M059J (cell line): ENCODE data around the gene TMX2. TPM values are rescaled to one million over a fixed set of nuclear protein-coding genes. Genes with fewer than 3 reads are reported as not detected.

Source experiments
- DNase-seq: peaks from one replicate; pipeline ENCODE4 v3.0.0-alpha.2; 2012; ENCODE audit warnings: low read depth
- total RNA-seq: library from RNA; depleted of rRNA; stranded (reverse); fragments of >200 nt; shearing (Covaris generic); gene quantifications from 2 replicates; pipeline ENCODE4 v1.2.3, GENCODE V29; 2014; rRNA removed

The TMX2 gene
- total RNA-seq, 1 experiment from 2014 or later = 155 TPM

DNA sequence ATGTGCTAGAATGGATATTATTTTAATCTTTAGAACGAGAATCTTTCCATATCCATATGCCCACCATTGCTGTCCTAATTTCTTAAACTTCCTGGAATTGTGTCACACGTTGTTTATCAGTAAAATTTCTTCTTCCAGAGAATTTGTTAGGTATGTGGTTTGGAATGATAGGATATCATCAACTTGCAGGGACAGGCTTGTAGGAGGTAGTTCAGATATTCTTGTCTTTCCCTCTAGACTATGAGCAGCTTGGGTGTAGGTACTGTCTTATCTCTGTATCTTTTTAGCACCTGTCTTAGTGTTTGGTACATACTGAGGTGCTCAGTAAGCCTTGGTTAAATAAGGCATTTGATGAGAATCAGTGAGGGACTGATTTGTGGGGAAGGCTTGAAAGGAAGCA, 52.6 kb downstream of the TMX2 start:
- no peak for DNase-seq

DNA sequence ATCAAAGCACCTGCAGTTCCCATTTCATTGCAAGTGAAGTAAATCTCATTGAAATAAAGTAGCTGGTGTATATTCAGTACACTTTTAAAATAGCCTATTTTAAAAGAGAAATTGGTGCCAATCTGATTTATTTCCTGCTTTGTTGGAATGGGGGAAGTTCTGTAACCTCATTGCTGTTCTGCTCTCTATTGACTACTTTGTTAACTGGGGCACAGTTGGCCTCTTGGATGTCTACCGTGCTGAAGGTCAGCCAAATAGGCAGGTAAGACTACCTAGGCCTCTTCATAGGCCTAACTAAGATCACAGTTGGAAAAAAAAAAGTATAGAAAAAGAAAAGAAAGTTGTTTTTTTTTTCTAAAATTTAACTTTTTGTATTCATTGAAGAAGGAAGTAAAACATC, 58.4 kb downstream of the TMX2 start:
- no peak for DNase-seq

DNA sequence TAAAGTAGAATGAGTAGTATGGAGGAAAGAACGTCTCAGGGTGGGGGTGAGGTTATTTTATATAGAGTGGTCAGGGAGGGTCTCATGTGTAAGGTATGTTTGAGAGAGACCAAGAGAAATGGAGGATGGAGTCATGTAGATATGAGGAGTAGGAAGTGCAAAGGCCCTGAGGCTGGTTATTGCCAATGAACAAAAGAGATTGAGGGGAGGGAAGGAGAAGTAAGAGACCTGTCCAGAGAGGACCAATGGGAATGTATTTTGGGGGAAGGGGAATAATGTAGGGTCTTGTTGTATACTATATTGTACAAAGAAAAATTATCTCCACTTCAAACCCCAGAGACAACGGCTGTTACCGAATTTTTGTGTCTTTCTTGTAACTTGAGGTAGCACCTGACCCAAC, 59.0 kb downstream of the TMX2 start:
- no peak for DNase-seq

DNA sequence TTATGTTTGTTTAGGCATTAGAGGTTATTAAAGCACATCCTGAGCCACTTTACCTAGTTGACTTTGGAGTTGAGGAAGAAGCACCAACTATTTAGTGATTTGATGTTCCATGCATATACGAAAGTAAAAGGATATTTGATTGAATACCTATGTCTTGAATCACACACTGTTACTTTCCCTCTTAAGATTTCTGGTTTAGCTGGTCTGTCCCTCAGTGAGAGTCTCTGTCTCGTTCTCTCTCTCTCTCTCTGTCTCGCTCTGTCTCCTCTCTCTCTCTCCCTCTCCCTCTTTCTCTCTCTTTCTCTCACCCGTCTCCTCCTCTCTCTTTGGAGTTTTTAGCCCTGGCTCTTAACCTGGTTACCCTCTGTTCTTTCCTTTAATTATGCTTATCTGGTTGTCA, 60.2 kb downstream of the TMX2 start:
- peak; percentile 36 for DNase-seq

GRCh38 chr11:57773026-57773598, 60.7 kb downstream of the TMX2 start:
- DNase-seq = peak; percentile 52

DNA sequence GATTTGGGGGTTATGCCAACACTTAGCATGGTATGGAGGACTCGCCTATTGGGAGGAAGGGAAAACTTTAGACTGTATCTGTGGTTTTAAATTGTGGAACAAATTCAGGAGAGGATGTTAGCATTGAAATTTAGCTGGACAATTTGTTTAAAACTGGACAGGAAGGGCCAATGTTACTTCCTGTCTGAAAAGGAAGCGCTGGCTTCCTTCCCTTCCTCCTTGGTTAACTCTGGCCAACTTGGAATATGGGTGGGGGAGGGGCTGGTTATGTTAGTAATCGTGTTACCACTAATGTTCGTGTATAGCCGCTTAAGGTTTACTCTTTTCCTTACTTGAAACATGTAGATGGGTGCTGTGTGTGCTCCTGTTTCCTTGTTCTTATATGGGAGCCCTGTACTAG, 63.1 kb downstream of the TMX2 start:
- DNase-seq = no peak

DNA sequence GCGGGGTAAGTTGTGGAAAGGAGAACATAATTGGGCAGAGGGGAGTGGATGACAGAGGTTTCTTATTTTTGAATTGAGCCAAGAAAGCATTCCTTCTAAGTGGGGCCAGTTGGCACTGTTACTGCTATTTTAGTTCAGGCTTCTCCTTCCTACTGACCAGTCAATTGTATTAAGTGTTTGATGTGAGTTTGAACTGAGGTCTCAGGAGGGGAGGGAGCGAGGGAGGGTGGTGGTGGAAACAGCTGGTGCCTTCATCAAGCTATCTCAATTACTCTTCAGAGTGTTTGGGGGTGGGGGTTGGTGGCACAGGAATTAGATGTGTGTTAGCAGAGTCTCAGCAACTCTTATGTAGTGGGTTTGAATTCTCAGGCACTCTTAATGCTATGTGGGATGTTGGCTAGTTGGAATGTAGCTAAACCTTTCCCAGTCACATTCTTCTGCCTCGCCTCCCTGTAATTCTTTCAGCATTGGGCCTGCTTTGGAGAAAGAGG, 63.7 kb downstream of the TMX2 start:
- DNase-seq = peak; percentile 58

GRCh38 chr11:57776577-57777210, 64.3 kb downstream of the TMX2 start:
- no peak for DNase-seq

- peak; percentile 73 for DNase-seq
Measured at GRCh38 chr11:57777969-57778317, 65.5 kb downstream of the TMX2 start.

- DNase-seq = peak; percentile 100
Measured at GRCh38 chr11:57778318-57779037, 66.1 kb downstream of the TMX2 start.

DNA sequence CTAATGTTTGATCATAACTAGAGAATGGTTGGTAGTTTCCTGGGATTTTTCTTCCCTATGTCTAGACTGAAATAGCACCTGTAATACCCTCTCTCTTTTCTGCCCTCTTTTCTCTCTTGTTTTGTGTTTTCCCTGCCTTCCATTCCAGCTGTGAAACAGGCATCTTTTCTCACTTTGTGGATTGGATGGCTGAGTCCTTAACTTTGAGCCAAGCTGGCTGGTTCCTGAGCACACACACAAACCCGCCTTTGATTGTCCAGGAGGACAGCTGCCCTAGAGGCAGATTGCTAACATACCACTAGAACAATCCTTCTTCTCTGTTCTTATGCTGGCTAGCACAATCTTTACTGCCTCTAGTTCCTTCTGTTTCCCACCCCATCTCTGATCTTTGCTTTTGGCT, 66.9 kb downstream of the TMX2 start:
- DNase-seq = peak; percentile 88

DNA sequence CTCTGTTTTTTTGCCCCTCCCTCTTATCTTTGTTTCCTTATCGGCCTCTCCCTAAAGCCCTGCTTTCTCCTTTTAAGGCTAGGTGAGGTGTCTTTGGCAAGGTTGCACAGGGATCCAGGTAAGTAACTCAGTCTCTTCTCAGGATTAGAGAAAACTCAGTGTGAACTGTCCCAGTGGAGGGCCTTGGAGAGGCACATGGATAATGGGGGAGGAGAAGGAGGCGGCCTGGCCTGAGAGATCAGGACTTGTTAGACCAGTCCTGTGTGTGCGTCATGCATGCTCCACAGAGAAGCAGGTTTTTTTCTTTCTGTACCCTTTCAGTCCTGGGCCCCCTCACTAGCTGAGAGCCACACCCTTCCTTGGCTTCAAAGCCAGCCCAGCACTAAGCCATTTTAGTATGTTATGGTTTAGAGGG, 69.1 kb downstream of the TMX2 start:
- no peak for DNase-seq

DNA sequence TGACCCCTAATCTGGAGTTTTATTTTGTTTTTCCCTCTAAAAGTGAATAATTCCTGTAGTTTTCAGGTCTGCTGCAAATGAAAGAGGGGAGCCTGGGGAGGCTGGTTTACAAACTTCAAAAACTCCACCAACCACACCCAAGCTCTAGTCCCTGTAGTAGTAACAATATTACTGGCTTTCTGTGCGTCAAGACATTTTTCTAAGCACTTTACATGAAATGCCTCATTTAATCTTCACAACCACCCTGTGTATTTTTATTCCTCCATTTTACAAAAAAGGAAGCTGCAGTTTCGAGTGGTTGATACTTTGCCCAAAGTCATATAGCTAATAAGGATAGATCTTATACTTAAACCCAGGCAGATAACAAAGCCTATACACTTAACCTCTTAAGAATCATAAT, 72.7 kb downstream of the TMX2 start:
- DNase-seq = no peak

DNA sequence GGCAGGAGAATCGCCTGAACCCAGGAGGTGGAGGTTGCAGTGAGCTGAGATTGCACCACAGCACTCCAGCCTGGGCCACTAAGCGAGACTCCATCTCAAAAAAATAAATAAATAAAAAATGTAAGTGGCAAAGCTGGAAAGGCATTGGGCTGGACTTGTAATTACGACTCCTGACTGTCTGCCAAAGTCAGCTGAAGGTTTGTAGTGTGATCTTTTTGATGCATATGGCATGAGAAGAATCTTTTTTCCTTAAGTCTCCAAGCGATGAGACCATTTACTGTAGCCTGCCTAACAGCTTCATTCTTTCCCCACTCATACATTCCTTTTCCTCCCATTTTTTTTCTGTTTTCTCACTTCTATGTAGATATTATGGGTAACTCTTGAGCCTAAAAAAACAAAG, 74.0 kb downstream of the TMX2 start:
- DNase-seq = no peak

GRCh38 chr11:57787006-57787604, 74.7 kb downstream of the TMX2 start:
- DNase-seq = no peak

GRCh38 chr11:57787920-57788702, 75.7 kb downstream of the TMX2 start:
- DNase-seq = no peak

GRCh38 chr11:57788703-57789088, 76.3 kb downstream of the TMX2 start:
- no peak for DNase-seq

Other genes starting within 250 kb of the TMX2 start
- gene SLC43A1, start 196.9 kb upstream of the TMX2 start, total RNA-seq = 4.8 and 6.9 TPM in 2 replicates
- gene TIMM10, start 181.8 kb upstream of the TMX2 start, total RNA-seq = 44.6 and 47.9 TPM in 2 replicates
- not detected in 2 replicates for gene SMTNL1, start 175.0 kb upstream of the TMX2 start, total RNA-seq
- gene UBE2L6, start 144.9 kb upstream of the TMX2 start, total RNA-seq = 269 and 314 TPM in 2 replicates
- 13.0 and 17.0 TPM in 2 replicates for gene SERPING1, start 114.9 kb upstream of the TMX2 start, total RNA-seq
- 0.25 and 0.79 TPM in 2 replicates for gene YPEL4, start 62.7 kb upstream of the TMX2 start, total RNA-seq
- gene CLP1, start 54.8 kb upstream of the TMX2 start, total RNA-seq = 18.4 and 30.7 TPM in 2 replicates
- 37.4 and 50.8 TPM in 2 replicates for gene ZDHHC5, start 44.5 kb upstream of the TMX2 start, total RNA-seq
- 38.3 and 50.0 TPM in 2 replicates for gene MED19, start 378 bp upstream of the TMX2 start, total RNA-seq
- gene SELENOH, start 28.9 kb downstream of the TMX2 start, total RNA-seq = 275 and 279 TPM in 2 replicates
- gene BTBD18, start 39.2 kb downstream of the TMX2 start, total RNA-seq = not detected in 2 replicates
- gene CTNND1, start 49.2 kb downstream of the TMX2 start, total RNA-seq = 50.5 and 73.8 TPM in 2 replicates